NCI-H2227 (cell line): Measurements from ENCODE around the gene MAPK12.
A peak's percentile ranks its signal among the peaks of the same experiment; 100 is the strongest.
"Not testable (repeated sequence)": the region's sequence is repeated elsewhere in the genome, so short reads cannot be mapped to it uniquely, and the experiment has no call there.

Source experiments
- DNase-seq: peaks from one replicate; lab custom pipeline; 2025; ENCODE audit not compliant: unreplicated experiment; lab: John Stamatoyannopoulos, UW

MAPK12 gene

DNA sequence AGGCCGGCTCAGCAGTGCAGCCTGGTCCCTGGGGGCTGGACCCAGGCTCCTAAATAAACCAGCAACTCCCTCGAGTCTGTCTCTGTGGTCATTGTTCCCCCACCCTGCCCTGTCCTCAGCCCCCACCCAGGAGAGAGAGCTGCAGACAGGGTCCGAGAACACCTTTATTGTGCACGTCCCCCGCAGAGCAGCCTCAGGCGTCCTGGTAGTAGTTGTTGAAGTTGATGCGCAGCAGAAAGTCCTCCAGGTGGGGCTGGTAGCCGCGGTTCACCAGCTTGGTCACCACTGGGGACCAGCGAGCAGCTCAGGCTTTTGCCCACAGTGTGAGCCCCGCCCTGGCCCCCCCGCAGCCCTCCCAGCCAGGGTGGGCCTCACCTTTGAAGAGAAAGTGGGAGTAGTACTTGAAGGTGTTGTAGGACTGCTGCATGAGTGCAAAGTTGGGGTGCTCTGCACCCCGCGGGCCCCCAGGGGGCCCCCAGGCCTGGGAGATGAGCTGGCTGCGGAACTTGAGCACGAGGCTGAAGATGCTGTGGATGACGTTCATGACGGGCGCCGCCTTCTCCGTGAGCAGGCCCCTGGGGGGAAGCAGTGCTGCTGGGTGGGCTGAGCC is 43.8 kb downstream of the MAPK12 start:
- DNase-seq = no peak

DNA sequence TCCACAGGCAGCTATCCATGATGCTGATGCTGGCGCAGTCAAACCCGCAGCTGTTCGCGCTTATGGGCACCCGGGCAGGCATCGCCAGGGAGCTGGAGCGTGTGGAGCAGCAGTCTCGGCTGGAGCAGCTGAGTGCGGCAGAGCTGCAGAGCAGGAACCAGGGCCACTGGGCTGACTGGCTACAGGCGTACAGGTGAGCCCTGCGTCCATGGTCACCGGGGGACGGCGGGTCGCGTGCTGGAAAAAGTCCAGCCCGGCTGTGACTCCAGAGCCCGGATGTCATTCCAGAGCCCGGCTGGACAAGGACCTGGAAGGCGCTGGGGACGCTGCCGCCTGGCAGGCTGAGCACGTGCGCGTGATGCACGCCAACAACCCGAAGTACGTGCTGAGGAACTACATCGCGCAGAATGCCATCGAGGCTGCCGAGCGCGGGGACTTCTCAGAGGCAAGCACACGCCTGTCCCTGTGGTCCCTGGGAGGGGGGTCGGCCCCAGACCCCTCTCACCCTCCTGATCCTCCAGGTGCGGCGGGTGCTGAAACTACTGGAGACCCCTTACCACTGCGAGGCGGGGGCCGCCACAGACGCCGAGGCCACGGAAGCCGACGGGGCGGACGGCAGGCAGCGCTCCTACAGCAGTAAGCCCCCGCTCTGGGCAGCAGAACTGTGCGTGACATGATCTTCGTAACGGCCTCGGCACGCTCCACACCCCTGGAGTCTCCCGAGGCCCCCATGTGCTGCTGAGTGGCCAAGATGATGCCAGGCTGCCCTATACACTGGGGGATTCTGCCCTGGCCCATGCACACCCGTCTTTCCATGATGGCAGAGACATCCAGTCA is 44.6 kb downstream of the MAPK12 start:
- no peak for DNase-seq

DNA sequence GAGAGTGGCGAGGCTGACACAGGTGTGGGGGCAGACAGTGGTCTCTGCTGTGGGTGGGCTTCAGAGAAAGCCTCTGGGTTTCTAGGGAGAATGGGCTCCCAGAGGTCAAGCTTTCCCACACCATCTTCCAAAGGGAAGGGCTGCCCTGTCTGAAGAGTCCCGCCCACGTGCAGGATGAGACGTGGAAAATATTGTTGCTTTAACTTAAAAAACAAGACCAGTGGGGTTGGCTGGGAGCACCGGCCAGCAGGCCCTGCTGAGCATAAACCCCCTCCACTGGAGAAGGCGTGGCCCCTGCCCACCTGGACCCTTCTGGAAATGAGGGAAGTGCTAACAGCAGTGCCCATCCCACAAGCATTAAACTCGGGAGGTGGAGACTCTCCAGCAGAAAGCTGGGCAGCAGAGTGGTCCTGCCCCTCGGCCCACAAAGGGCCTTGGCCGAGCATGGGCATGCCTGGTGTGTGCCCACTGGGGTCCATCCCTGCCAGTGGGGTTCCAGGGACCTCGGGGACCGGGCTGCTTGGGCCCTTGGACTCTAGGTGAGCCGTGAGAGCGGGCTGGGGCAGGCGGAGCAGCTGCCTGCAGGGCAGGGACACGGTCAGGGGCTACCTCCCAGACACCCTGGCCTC is 45.3 kb downstream of the MAPK12 start:
- DNase-seq = no peak

DNA sequence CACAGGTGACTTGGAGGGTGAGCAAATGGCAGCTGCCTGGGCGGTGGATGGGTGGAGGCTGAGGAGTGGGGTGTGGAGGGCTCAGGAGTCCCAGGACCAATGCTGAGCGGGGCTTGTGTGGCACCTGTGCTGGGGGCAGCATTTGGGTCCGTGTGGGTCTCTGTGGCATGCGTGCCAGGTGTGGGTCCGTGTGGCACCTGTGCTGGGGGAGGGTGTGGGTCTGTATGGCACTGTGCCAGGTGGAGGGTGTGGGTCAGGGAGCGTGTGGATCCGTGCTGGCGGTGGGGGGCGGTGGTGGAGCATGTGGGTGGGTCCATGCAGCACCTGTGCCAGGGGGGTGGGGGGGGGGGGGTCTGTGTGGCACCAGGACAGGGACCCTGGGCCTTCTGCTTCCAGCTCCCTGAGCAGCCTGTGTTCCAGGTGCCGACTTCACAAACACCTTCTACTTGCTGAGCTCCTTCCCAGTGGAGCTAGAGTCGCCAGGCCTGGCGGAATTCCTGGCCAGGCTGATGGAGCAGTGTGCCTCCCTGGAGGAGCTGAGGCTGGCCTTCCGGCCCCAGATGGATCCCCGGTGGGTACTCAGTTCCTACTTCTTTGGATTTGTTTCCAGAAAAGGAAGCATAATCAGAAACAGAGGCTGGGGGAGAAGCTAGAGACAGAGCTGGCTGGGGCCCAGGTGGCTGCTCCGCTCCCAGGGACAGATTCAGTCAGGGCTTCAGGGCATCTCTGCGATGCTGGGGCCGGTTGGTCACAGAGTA is 46.0 kb downstream of the MAPK12 start:
- DNase-seq = no peak

GRCh38 chr22:50213263-50213662 is 48.2 kb downstream of the MAPK12 start:
- no peak for DNase-seq

- DNase-seq = no peak
These were observed 50.3 kb downstream of the MAPK12 start for GRCh38 chr22:50211147-50211546.

- no peak for DNase-seq
These were observed 50.9 kb downstream of the MAPK12 start for GRCh38 chr22:50210378-50211139.

DNA sequence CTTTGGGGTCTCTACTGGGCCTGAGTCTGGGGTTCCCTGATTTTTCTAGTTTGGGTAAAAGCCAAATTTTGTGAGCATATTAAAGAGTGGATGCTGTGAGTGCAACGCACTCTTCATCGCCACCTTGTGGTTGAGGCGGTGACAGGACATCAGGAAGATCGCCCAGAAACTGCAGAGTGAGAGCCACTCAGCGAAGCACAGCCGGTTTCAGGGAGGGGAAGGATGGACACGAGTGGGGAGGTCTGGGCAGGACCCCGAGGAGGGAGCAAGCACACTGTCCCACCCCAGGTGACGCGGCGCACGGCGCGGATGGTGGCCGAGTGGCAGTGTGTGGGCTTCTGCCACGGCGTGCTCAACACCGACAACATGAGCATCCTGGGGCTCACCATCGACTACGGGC is 51.6 kb downstream of the MAPK12 start:
- peak; percentile 57 for DNase-seq

DNA sequence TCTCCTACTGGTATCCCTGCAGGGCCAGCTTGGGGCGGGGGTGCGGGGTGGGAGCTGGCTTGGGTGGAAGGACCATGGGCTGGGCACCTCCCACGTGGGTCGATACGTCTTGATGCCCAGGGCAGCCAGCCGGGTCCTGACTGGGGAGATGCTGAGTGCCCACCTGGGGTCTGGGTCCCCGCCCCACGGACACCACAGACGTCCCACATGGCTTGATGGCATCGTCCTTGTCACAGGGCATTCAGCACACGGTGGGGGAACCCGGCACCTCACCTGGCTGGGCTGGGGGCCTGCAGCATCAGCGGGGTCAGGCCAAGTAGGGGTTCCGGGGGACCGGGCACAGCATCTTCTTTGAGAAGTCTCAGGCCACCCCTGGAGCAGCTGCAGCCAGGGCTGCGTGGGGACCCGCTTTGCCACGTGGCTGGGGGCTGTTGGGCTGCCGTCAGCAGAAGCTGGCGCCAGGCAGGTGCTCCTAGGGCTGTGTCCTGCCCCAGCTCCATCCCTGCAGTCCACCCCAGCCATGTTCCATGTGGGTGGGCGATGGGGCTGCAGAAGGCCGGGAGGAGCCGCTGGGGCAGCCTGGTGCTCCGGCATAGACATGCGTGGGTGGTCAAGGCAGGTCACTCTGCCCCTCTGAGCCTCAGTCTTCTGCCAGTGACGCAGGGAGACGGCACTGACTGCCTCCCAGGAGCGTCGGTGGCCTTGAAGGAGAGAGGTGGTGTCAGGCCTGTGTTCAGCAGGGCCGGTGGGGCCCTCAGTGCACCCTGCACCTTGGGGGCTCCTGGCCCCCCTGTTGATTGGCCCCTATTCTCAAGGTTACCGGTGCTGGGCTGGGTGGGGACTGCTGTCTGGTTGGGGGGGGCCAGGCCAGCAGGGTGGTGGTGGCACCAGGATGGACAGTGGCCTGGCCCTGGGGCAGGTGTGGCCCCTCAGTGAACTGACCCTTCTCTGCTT is 52.3 kb downstream of the MAPK12 start:
- DNase-seq = no peak

GRCh38 chr22:50208430-50208938 is 53.0 kb downstream of the MAPK12 start:
- no peak for DNase-seq

GRCh38 chr22:50207383-50208140 is 53.9 kb downstream of the MAPK12 start:
- no peak for DNase-seq

GRCh38 chr22:50206599-50206998 is 54.9 kb downstream of the MAPK12 start:
- DNase-seq = peak; percentile 16

- no peak for DNase-seq
These were observed 55.5 kb downstream of the MAPK12 start for GRCh38 chr22:50205781-50206569.

- not testable (repeated sequence) for DNase-seq
These were observed 56.5 kb downstream of the MAPK12 start for GRCh38 chr22:50204998-50205397.

GRCh38 chr22:50204571-50204970 is 56.9 kb downstream of the MAPK12 start:
- DNase-seq = no peak

GRCh38 chr22:50203288-50203687 is 58.2 kb downstream of the MAPK12 start:
- no peak for DNase-seq
